Neural progenitor cell (in vitro differentiated cells): Measurements from ENCODE around the gene CXorf58. TPM values are rescaled to one million over a fixed set of nuclear protein-coding genes. Genes with fewer than 3 reads are reported as not detected.
"Not testable (repeated sequence)": the region's sequence is repeated elsewhere in the genome, so short reads cannot be mapped to it uniquely, and the experiment has no call there.

Experiments used
- DNase-seq: peaks from one replicate; pipeline ENCODE4 v3.0.0-alpha.2; 2016; ENCODE audit warnings: low spot score
- H2AFZ ChIP-seq: fragments of 200-600 bp; sonication (generic); replicated peaks from 2 replicates; pipeline ENCODE4 v1.6.1; 2016; ENCODE audit warnings: antibody characterized with exemption
- H3F3A ChIP-seq: fragments of 200-600 bp; sonication (generic); 2 replicates; pipeline ENCODE4 v1.6.1; 2016; ENCODE audit warnings: antibody characterized with exemption, low read depth
- H3K27ac ChIP-seq: fragments of 200-600 bp; sonication (generic); 2 replicates; pipeline ENCODE4 v1.5.1; 2016; ENCODE audit warnings: mild to moderate bottlenecking
- H3K27me3 ChIP-seq: fragments of 200-600 bp; sonication (generic); 2 replicates; pipeline ENCODE4 v1.6.1; 2016; ENCODE audit warnings: mild to moderate bottlenecking, moderate library complexity
- H3K36me3 ChIP-seq: fragments of 200-600 bp; sonication (generic); 2 replicates; pipeline ENCODE4 v1.5.1; 2016
- H3K4me1 ChIP-seq: fragments of 200-600 bp; sonication (generic); 2 replicates; pipeline ENCODE4 v1.6.1; 2016; ENCODE audit warnings: mixed run types
- H3K4me2 ChIP-seq: fragments of 200-600 bp; sonication (generic); 2 replicates; pipeline ENCODE4 v1.6.1; 2016
- H3K4me3 ChIP-seq: fragments of 200-600 bp; sonication (generic); 2 replicates; pipeline ENCODE4 v1.5.1; 2016
- H3K79me2 ChIP-seq: fragments of 200-600 bp; sonication (generic); 2 replicates; pipeline ENCODE4 v1.6.1; 2016; ENCODE audit warnings: low read depth
- H3K9ac ChIP-seq: fragments of 200-600 bp; sonication (generic); 2 replicates; pipeline ENCODE4 v1.6.1; 2016
- H3K9me3 ChIP-seq: fragments of 200-600 bp; sonication (generic); 2 replicates; pipeline ENCODE4 v1.5.1; 2016; ENCODE audit warnings: low read depth
- H4K20me1 ChIP-seq: fragments of 200-600 bp; sonication (generic); 2 replicates; pipeline ENCODE4 v1.6.1; 2016; ENCODE audit warnings: low read depth
- H3K27ac Mint-ChIP-seq: 3 replicates; pipeline ENCODE4 v1.8.0; 2021; ENCODE audit warnings: mixed read lengths
- H3K27me3 Mint-ChIP-seq: 2 replicates; pipeline ENCODE4 v1.8.0; 2022; ENCODE audit warnings: low read depth, mild to moderate bottlenecking, inconsistent platforms, moderate library complexity, mixed read lengths; ENCODE audit not compliant: insufficient read depth
- H3K36me3 Mint-ChIP-seq: 3 replicates; pipeline ENCODE4 v1.8.0; 2021; ENCODE audit warnings: mixed read lengths
- H3K4me1 Mint-ChIP-seq: 3 replicates; pipeline ENCODE4 v1.8.0; 2021; ENCODE audit warnings: mixed read lengths
- H3K4me3 Mint-ChIP-seq: 3 replicates; pipeline ENCODE4 v1.8.0; 2021; ENCODE audit warnings: mild to moderate bottlenecking, moderate library complexity, mixed read lengths
- H3K9me3 Mint-ChIP-seq: 3 replicates; pipeline ENCODE4 v1.8.0; 2020; ENCODE audit warnings: mixed read lengths
- CTCF ChIP-seq: fragments of 200-600 bp; sonication (generic); IDR thresholded peaks from 2 replicates; pipeline ENCODE4 v1.5.1; 2017; ENCODE audit warnings: antibody characterized with exemption, mild to moderate bottlenecking
- EZH2 ChIP-seq: fragments of 200-600 bp; sonication (generic); IDR thresholded peaks from 2 replicates; pipeline ENCODE4 v1.6.1; 2017; ENCODE audit warnings: antibody characterized with exemption, mild to moderate bottlenecking, moderate library complexity
- EZH2phosphoT487 ChIP-seq: fragments of 200-600 bp; sonication (generic); IDR thresholded peaks from 2 replicates; pipeline ENCODE4 v1.6.1; 2017; ENCODE audit warnings: antibody characterized with exemption
- total RNA-seq: library from RNA; depleted of rRNA; stranded (reverse); fragments of >200 nt; gene quantifications from 2 replicates; pipeline ENCODE4 v1.2.3, GENCODE V29; 2015; ENCODE audit warnings: low replicate concordance

CXorf58 gene
- total RNA-seq, 1 donor from 2014 or later: not detected

DNA sequence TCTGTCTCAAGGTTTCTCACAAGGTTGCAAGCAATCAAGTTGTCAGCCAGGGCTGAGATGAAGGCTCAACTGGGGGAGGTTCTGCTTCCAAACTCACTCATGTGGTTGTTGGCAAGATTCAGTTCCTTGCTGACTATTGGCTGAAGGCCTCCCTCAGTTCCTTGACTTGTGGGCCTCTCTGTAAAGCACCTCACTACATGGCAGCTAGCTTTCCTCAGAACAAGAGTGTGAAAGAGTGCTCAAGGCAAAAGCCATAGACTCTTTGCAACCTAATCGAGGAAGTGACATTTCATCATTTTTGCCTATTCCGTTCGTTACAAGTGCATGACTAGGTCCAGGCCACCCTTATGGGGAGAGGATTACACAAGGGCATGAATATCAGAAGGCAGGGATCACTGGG, 52.0 kb downstream of the CXorf58 start:
- no peaks in the 10 kb centered on the region for H3K79me2 ChIP-seq
- H4K20me1 ChIP-seq: no peaks in the 10 kb centered on the region
- peak overlapping the region; percentile 80 for H2AFZ ChIP-seq
- peaks cover 11% of the 10 kb centered on the region for H3F3A ChIP-seq
- no peaks in the 10 kb centered on the region for H3K27me3 ChIP-seq
- H3K9me3 Mint-ChIP-seq: no peaks in the 10 kb centered on the region
- H3K4me2 ChIP-seq: no peak overlapping the region
- no peak overlapping the region for H3K4me3 Mint-ChIP-seq
- TF ChIP-seq CTCF (no peak), EZH2 (no peak)
- peaks cover 5% of the 10 kb centered on the region for H3K27me3 Mint-ChIP-seq
- H3K4me1 ChIP-seq: peaks cover 9% of the 10 kb centered on the region
- no peak overlapping the region for H3K4me3 ChIP-seq
- no peak overlapping the region for H3K27ac Mint-ChIP-seq
- H3K36me3 ChIP-seq: no peaks in the 10 kb centered on the region
- H3K36me3 Mint-ChIP-seq: no peaks in the 10 kb centered on the region
- H3K4me1 Mint-ChIP-seq: peaks cover 7% of the 10 kb centered on the region
- no peak for DNase-seq
- H3K9ac ChIP-seq: no peak overlapping the region
- no peak overlapping the region for H3K27ac ChIP-seq
- no peaks in the 10 kb centered on the region for H3K9me3 ChIP-seq

DNA sequence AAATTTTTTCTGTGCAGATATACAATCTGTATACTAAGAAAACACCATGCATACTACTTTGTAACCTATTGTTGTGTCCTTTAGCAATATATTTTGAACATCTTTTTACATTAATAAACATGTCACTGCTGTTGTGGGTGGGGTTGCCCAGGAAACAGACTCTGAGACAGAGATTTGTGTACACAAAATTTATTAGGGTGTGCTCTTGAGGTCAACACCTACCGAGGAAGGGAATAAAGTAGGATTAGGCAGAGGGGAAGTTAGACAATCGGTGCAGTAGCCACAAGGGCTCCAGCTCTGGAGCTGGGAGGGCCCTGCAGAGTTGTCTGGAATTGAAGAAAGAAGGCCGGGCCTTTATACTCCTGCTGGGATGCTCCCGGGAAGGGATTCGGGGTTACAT, 56.4 kb downstream of the CXorf58 start:
- TF ChIP-seq EZH2phosphoT487: no peak
- Mint-ChIP-seq H3K4me3 (no peak overlapping the region), H3K36me3 (no peaks in the 10 kb centered on the region), H3K27ac (peak overlapping the region; percentile 74), H3K4me1 (peaks cover 13% of the 10 kb centered on the region), H3K9me3 (peaks cover 10% of the 10 kb centered on the region), H3K27me3 (peaks cover 5% of the 10 kb centered on the region)
- Histone ChIP-seq H3K4me3 (no peak overlapping the region), H3K27ac (peak overlapping the region; percentile 21), H3K9me3 (no peaks in the 10 kb centered on the region), H3K36me3 (no peaks in the 10 kb centered on the region), H3F3A (peaks cover 10% of the 10 kb centered on the region), H3K4me2 (no peak overlapping the region), H2AFZ (peak overlapping the region; percentile 69), H4K20me1 (no peaks in the 10 kb centered on the region), H3K27me3 (no peaks in the 10 kb centered on the region), H3K79me2 (no peaks in the 10 kb centered on the region), H3K9ac (no peak overlapping the region), H3K4me1 (peaks cover 9% of the 10 kb centered on the region)
- peak; percentile 48 for DNase-seq

DNA sequence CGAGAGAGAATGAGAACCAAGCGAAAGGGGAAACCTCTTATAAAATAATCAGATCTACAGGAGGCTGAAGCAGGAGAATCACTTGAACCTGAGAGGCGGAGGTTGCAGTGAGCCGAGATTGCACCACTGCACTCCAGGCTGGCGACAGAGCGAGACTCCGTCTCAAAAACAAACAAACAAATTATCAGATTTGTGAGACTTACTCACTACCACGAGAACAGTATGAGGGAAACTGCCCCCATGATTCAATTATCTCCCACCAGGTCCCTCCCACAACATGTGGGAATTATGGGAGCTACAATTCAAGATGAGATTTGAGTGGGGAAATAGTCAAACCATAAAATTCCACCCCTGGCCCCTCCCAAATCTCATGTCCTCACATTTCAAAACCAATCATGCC, 57.8 kb downstream of the CXorf58 start:
- not testable (repeated sequence) for H3K4me2 ChIP-seq, H4K20me1 ChIP-seq, H3K27me3 ChIP-seq, H3K4me1 ChIP-seq, H3K27ac ChIP-seq, H3K36me3 Mint-ChIP-seq, H2AFZ ChIP-seq, H3K27ac Mint-ChIP-seq, H3K27me3 Mint-ChIP-seq, DNase-seq, H3K36me3 ChIP-seq, H3K9me3 ChIP-seq, H3K9ac ChIP-seq, H3K4me3 Mint-ChIP-seq, H3K4me3 ChIP-seq, H3F3A ChIP-seq, H3K79me2 ChIP-seq
- H3K4me1 Mint-ChIP-seq: peaks cover 13% of the 10 kb centered on the region
- peaks cover 10% of the 10 kb centered on the region for H3K9me3 Mint-ChIP-seq

GRCh38 chrX:23978491-23978890, 70.7 kb downstream of the CXorf58 start:
- Histone ChIP-seq H3K4me2 (no peak overlapping the region), H3F3A (peaks cover 33% of the 10 kb centered on the region), H3K4me3 (no peak overlapping the region), H3K27ac (no peak overlapping the region), H3K4me1 (peaks cover 26% of the 10 kb centered on the region), H3K9ac (no peak overlapping the region), H3K27me3 (no peaks in the 10 kb centered on the region), H3K9me3 (no peaks in the 10 kb centered on the region), H4K20me1 (peaks cover 5% of the 10 kb centered on the region), H3K79me2 (no peaks in the 10 kb centered on the region), H2AFZ (no peak overlapping the region), H3K36me3 (no peaks in the 10 kb centered on the region)
- Mint-ChIP-seq H3K9me3 (peaks cover 2% of the 10 kb centered on the region), H3K36me3 (peaks cover 11% of the 10 kb centered on the region), H3K4me1 (peaks cover 21% of the 10 kb centered on the region), H3K27me3 (no peaks in the 10 kb centered on the region), H3K27ac (no peak overlapping the region), H3K4me3 (no peak overlapping the region)
- TF ChIP-seq EZH2phosphoT487: no peak
- no peak for TF ChIP-seq EZH2
- TF ChIP-seq CTCF: no peak
- no peak for DNase-seq
